Activated T-cell treated with anti-CD3 and anti-CD28 coated beads, Interleukin-2, amount 50 U/mL, for 24 hours (primary cell): Measurements from ENCODE around the gene CTDSP2.
"Not testable (repeated sequence)": the region's sequence is repeated elsewhere in the genome, so short reads cannot be mapped to it uniquely, and the experiment has no call there.

Experiments
- DNase-seq: peaks from one replicate; pipeline ENCODE4 v3.0.0-alpha.2; 2020
- H3K27ac Mint-ChIP-seq: 2 replicates; pipeline ENCODE4 v1.8.0; 2020; ENCODE audit warnings: mild to moderate bottlenecking, mixed read lengths
- H3K27me3 Mint-ChIP-seq: 2 replicates; pipeline ENCODE4 v1.8.0; 2020; ENCODE audit warnings: mixed read lengths
- H3K36me3 Mint-ChIP-seq: 2 replicates; pipeline ENCODE4 v1.8.0; 2020; ENCODE audit warnings: low read depth, mixed read lengths
- H3K4me1 Mint-ChIP-seq: 2 replicates; pipeline ENCODE4 v1.8.0; 2020; ENCODE audit warnings: low read depth, mixed read lengths
- H3K4me3 Mint-ChIP-seq: 2 replicates; pipeline ENCODE4 v1.8.0; 2020; ENCODE audit warnings: mild to moderate bottlenecking, moderate library complexity, mixed read lengths
- H3K9me3 Mint-ChIP-seq: 2 replicates; pipeline ENCODE4 v1.8.0; 2020; ENCODE audit warnings: mixed read lengths

Gene CTDSP2

GRCh38 chr12:57869298-57869926 is 22.9 kb upstream of the CTDSP2 start:
- Mint-ChIP-seq H3K9me3 (no peaks in the 10 kb centered on the region), H3K27ac (no peak overlapping the region), H3K4me3 (no peak overlapping the region), H3K27me3 (peaks cover 10% of the 10 kb centered on the region), H3K36me3 (no peaks in the 10 kb centered on the region), H3K4me1 (peaks cover 9% of the 10 kb centered on the region)
- no peak for DNase-seq

DNA sequence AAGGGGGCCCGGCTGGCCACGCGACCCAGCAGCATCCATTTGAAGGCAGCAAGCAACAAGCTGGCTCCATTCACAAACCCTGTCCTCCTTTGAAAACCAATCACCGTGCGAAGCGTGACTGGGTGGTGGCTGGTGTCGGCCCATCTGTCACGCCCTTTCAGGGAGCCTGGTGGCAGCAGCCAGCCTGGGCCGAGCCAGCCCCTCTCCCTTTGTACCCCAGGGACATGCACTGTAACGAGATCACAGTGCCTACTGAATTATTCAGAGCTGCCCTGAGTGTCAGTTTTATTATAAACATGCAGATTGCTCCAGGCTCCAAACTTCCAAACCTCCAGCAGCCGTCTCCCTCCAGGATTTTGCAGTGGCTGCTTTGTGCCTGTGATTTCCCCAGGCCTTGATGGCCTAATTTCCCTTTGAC is 22.3 kb upstream of the CTDSP2 start:
- no peaks in the 10 kb centered on the region for H3K36me3 Mint-ChIP-seq
- peaks cover 10% of the 10 kb centered on the region for H3K27me3 Mint-ChIP-seq
- H3K9me3 Mint-ChIP-seq = no peaks in the 10 kb centered on the region
- no peak overlapping the region for H3K4me3 Mint-ChIP-seq
- peaks cover 9% of the 10 kb centered on the region for H3K4me1 Mint-ChIP-seq
- DNase-seq = no peak
- no peak overlapping the region for H3K27ac Mint-ChIP-seq

GRCh38 chr12:57868221-57868620 is 21.7 kb upstream of the CTDSP2 start:
- Mint-ChIP-seq H3K4me1 (peaks cover 9% of the 10 kb centered on the region), H3K9me3 (no peaks in the 10 kb centered on the region), H3K4me3 (no peak overlapping the region), H3K27ac (no peak overlapping the region), H3K36me3 (no peaks in the 10 kb centered on the region), H3K27me3 (peaks cover 10% of the 10 kb centered on the region)
- no peak for DNase-seq

DNA sequence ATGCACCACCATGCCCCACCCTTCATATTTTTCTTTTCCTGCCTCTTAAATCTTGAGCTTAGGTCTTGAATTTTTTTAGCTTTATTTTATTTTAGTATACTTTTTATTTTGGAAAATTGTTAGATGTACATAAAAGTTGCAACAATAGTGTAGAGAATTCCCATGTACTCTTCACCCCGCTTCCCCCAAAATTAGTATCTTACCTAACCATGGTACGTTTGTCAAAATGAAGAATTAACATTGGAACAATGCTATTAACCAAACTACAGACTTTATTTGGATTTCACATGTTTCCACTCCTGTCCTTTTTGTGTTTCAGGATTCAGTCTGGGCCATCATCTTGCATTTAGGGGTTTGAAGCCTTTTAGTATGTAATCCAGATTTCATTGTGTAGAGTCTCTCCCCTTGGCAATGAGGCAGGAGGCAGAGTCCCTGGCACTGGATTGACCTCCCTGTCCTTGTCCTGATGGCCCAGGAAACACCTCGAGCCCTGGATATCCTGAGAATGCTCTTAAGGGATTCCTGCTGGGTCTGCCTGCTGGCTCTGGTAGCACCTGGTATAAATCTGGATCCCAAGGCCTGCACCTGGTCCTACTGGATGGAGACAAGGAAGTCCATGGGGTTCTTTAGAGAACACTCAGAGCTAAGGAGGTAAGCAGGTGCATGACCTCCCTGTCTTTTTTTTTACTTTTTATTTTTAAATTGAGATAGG is 19.9 kb upstream of the CTDSP2 start:
- Mint-ChIP-seq H3K9me3 (no peaks in the 10 kb centered on the region), H3K27ac (no peak overlapping the region), H3K27me3 (peaks cover 10% of the 10 kb centered on the region), H3K4me3 (no peak overlapping the region), H3K36me3 (no peaks in the 10 kb centered on the region), H3K4me1 (peaks cover 9% of the 10 kb centered on the region)
- no peak for DNase-seq

- DNase-seq = peak; percentile 74
Measured at GRCh38 chr12:57865084-57865751, 18.7 kb upstream of the CTDSP2 start.

DNA sequence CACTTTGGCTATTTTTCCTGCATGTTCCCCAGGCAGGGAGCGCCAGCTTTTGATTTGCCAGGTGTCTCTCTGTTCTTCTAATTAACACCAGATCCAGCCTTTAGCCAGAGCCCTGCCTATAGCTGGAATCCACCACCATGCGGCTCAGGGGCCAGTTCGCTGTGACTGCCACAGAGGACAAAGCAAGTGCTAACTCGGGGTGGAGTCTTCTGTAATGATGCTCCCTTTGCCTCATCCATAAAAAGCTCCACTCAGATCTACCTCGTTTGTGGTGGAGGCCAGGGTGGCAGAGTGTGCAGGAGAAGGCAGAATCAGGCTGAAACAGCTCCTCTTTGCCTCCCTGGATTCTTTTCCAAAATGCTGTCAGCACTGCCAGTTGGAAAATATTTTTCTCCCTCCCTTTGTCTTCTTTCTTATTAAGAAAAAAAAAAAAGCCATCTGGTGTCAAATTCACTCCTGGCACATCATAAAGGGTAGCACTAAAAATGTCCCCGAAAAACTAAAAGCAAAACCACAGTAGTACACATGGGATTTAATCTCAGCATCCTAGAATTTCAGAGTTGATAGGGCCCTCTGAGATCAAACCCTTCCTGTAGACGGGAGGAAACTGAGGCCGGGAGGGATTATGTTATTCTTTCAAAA is 18.0 kb upstream of the CTDSP2 start:
- peaks cover 16% of the 10 kb centered on the region for H3K27me3 Mint-ChIP-seq
- no peak for DNase-seq
- H3K4me3 Mint-ChIP-seq = peak overlapping the region; percentile 65
- peak overlapping the region; percentile 26 for H3K27ac Mint-ChIP-seq
- no peaks in the 10 kb centered on the region for H3K9me3 Mint-ChIP-seq
- H3K36me3 Mint-ChIP-seq = no peaks in the 10 kb centered on the region
- H3K4me1 Mint-ChIP-seq = peaks cover 9% of the 10 kb centered on the region

More at GRCh38 chr12:57865084-57865751, 18.7 kb upstream of the CTDSP2 start:
- peaks cover 9% of the 10 kb centered on the region for H3K4me1 Mint-ChIP-seq
- peak overlapping the region; percentile 65 for H3K4me3 Mint-ChIP-seq
- peaks cover 12% of the 10 kb centered on the region for H3K27me3 Mint-ChIP-seq
- no peaks in the 10 kb centered on the region for H3K9me3 Mint-ChIP-seq
- no peaks in the 10 kb centered on the region for H3K36me3 Mint-ChIP-seq
- peak overlapping the region; percentile 55 for H3K27ac Mint-ChIP-seq

DNA sequence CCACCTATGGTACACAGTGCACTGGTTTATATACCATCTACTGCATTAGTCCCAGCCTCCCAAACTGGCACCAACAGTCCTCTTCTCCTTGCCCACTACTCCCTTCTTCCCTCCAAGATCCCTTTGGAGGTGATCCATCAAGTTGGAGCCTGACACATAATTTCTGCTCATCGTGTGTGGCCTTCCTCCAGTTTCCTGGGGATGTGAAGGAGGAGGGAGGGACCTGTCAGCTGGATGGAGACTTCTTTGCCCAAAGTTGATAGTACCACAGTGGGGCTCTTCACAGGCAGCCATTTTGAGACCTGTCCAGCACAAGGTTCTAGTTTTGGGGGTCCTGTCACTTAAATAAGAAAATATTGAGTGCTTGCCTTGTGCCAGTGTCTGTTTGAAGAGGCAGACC is 17.1 kb upstream of the CTDSP2 start:
- Mint-ChIP-seq H3K9me3 (no peaks in the 10 kb centered on the region), H3K4me1 (peaks cover 9% of the 10 kb centered on the region), H3K27me3 (peaks cover 16% of the 10 kb centered on the region), H3K27ac (no peak overlapping the region), H3K36me3 (no peaks in the 10 kb centered on the region), H3K4me3 (no peak overlapping the region)
- no peak for DNase-seq

GRCh38 chr12:57861967-57862366 is 15.4 kb upstream of the CTDSP2 start:
- no peak overlapping the region for H3K4me3 Mint-ChIP-seq
- H3K36me3 Mint-ChIP-seq = no peaks in the 10 kb centered on the region
- peaks cover 11% of the 10 kb centered on the region for H3K27me3 Mint-ChIP-seq
- H3K27ac Mint-ChIP-seq = no peak overlapping the region
- no peak for DNase-seq
- no peaks in the 10 kb centered on the region for H3K9me3 Mint-ChIP-seq
- peaks cover 9% of the 10 kb centered on the region for H3K4me1 Mint-ChIP-seq

GRCh38 chr12:57860883-57861282 is 14.4 kb upstream of the CTDSP2 start:
- not testable (repeated sequence) for DNase-seq, H3K36me3 Mint-ChIP-seq, H3K9me3 Mint-ChIP-seq, H3K27ac Mint-ChIP-seq, H3K4me3 Mint-ChIP-seq, H3K4me1 Mint-ChIP-seq
- peaks cover 11% of the 10 kb centered on the region for H3K27me3 Mint-ChIP-seq

DNA sequence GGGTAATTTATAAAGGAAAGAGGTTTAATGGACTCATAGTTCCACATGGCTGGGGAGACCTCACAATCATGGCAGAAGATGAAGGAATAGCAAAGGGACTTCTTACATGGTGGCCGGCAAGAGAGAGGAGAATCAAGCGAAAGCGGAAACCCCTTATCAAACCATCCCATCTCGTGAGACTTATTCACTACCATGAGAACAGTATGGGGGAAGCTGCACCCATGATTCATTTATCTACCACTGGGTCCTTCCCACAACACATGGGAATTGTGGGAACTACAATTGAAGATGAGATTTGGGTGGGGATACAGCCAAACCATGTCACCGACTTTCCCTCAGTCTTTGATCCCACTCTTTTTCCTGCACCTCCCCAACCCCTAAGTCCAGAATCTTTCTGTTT is 12.6 kb upstream of the CTDSP2 start:
- H3K4me1 Mint-ChIP-seq = no peaks in the 10 kb centered on the region
- no peak overlapping the region for H3K4me3 Mint-ChIP-seq
- no peak for DNase-seq
- peaks cover 11% of the 10 kb centered on the region for H3K27me3 Mint-ChIP-seq
- H3K9me3 Mint-ChIP-seq = no peaks in the 10 kb centered on the region
- no peak overlapping the region for H3K27ac Mint-ChIP-seq
- no peaks in the 10 kb centered on the region for H3K36me3 Mint-ChIP-seq

DNA sequence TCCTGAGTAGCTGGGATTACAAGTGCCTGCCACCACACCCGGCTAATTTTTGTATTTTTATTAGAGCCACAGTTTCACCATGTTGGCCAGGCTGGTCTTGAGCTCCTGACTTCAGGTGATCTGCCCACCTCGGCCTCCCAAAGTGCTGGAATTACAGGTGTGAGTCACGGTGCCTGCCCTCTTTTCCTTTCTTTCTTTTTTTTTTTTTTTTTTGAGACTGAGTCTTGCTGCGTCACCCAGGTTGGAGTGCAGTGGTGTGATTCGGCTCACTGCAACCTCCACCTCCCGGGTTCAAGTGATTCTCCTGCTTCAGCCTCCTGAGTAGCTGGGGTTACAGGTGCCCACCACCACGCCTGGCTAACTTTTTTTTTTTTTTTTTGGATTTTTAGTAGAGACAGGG is 11.6 kb upstream of the CTDSP2 start:
- H3K4me1 Mint-ChIP-seq = not testable (repeated sequence)

DNA sequence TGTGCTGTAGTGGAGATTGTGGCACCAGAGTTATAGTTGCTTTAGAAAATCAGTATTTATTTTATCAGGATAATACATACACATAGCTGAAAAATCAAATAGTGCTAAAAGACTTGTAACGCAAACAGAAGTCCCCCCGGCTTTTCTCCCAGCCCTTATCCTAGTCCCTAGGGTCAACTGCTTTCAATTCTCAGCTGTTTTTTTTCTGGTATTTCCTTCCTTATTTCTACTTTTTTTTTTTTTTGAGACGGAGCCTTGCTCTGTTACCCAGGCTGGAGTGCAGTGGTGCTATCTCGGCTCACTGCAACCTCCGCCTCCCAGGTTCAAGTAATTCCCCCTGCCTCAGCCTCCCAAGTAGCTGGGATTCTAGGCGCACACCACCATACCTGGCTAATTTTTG is 8.4 kb upstream of the CTDSP2 start:
- no peak for DNase-seq
- Mint-ChIP-seq H3K9me3 (no peaks in the 10 kb centered on the region), H3K27me3 (peaks cover 26% of the 10 kb centered on the region), H3K4me3 (no peak overlapping the region), H3K27ac (no peak overlapping the region), H3K4me1 (peaks cover 20% of the 10 kb centered on the region), H3K36me3 (no peaks in the 10 kb centered on the region)

More for the DNA sequence above, 11.6 kb upstream of the CTDSP2 start:
- H3K4me3 Mint-ChIP-seq, H3K27ac Mint-ChIP-seq, H3K9me3 Mint-ChIP-seq, H3K36me3 Mint-ChIP-seq, DNase-seq: not testable (repeated sequence)
- peaks cover 16% of the 10 kb centered on the region for H3K27me3 Mint-ChIP-seq

- DNase-seq = no peak
- H3K36me3 Mint-ChIP-seq = no peaks in the 10 kb centered on the region
- H3K27me3 Mint-ChIP-seq = peaks cover 23% of the 10 kb centered on the region
- H3K27ac Mint-ChIP-seq = no peak overlapping the region
- H3K4me3 Mint-ChIP-seq = no peak overlapping the region
- H3K9me3 Mint-ChIP-seq = no peaks in the 10 kb centered on the region
- H3K4me1 Mint-ChIP-seq = peaks cover 20% of the 10 kb centered on the region
Measured at GRCh38 chr12:57853864-57854556, 7.5 kb upstream of the CTDSP2 start.
